HCT116 (cell line): Measurements from ENCODE around the gene GFM2. TPM values are rescaled to one million over a fixed set of nuclear protein-coding genes. Genes with fewer than 3 reads are reported as not detected.

Experiments used
- ATAC-seq: fragments of 200-7000 bp; cut with Tn5 transposase; 2 replicates; pipeline ENCODE4 v1.9.1; 2020; ENCODE audit warnings: mild to moderate bottlenecking, moderate library complexity
- BruUV-seq: library from RNA; stranded (reverse); fragments of 400-500 nt; replicated peaks from 2 replicates; lab custom pipeline; 2021; lab: Mats Ljungman, UMichigan
- CTCF ChIA-PET: fragments of 300-600 bp; sonication (Branson Sonifier 250); formaldehyde crosslinking; loops from one replicate; lab custom pipeline; 2021; ENCODE audit warnings: antibody characterized with exemption; lab: Charles Lee
- POLR2A ChIA-PET: fragments of 300-600, 350-600 bp; sonication (Branson Sonifier 250); formaldehyde crosslinking; loops from one replicate; lab custom pipeline; 2021; ENCODE audit warnings: antibody characterized with exemption; lab: Charles Lee
- RAD21 ChIA-PET, 2 experiments: fragments of 300-600 bp; sonication (Branson Sonifier 250); formaldehyde crosslinking; loops; one replicate each; lab custom pipeline; 2023; ENCODE audit warnings: low total read pairs in 2 of 2; ENCODE audit not compliant: uncharacterized antibody in 2 of 2, unreplicated experiment in 2 of 2, low non-redundant PET in 1 of 2; lab: Charles Lee
- DNase-seq: peaks from one replicate; pipeline ENCODE4 v3.0.0-alpha.2; 2010; ENCODE audit warnings: low read depth, low spot score
- H2AFZ ChIP-seq: fragments of 200-600 bp; shearing (Covaris generic), sonication (generic); 2 replicates; pipeline ENCODE4 v1.6.1; 2017; ENCODE audit warnings: low read depth, mixed run types, mixed read lengths, antibody characterized with exemption, low read length; ENCODE audit not compliant: poor library complexity, severe bottlenecking
- H3K27ac ChIP-seq: 2 replicates; pipeline ENCODE4 v1.5.1; 2012; ENCODE audit warnings: low read depth, low read length
- H3K27me3 ChIP-seq: fragments of 200-600 bp; sonication (generic); 2 replicates; pipeline ENCODE4 v1.6.1; 2016; ENCODE audit warnings: mixed run types, low read length, mixed read lengths; ENCODE audit not compliant: insufficient read depth
- H3K36me3 ChIP-seq, 2 experiments: fragments of 200-500 bp in 1 of 2; fragments of 200-600 bp in 1 of 2; sonication (Bioruptor generic) in 1 of 2; sonication (generic) in 1 of 2; 2 replicates each; pipeline versions ENCODE4 v1.5.1 to v1.6.1; 2014 to 2016; ENCODE audit warnings: low read length in 2 of 2, inconsistent platforms in 1 of 2, mixed read lengths in 1 of 2, mixed run types in 1 of 2; ENCODE audit not compliant: insufficient read depth in 2 of 2, control insufficient read depth in 1 of 2
- H3K4me1 ChIP-seq, 2 experiments: fragments of 200-600 bp in 1 of 2; sonication (generic) in 1 of 2; 2 replicates each; pipeline versions ENCODE4 v1.5.1 to v1.6.1; 2012 to 2017; ENCODE audit warnings: low read length in 2 of 2, inconsistent platforms in 1 of 2, mild to moderate bottlenecking in 1 of 2, mixed read lengths in 1 of 2, mixed run types in 1 of 2, moderate library complexity in 1 of 2; ENCODE audit not compliant: insufficient read depth in 2 of 2, control insufficient read depth in 1 of 2
- H3K4me2 ChIP-seq: fragments of 200-600 bp; sonication (generic); 2 replicates; pipeline ENCODE4 v1.6.1; 2017; ENCODE audit warnings: mixed run types, low read length, mixed read lengths
- H3K4me3 ChIP-seq, 2 experiments: fragments of 200-600 bp in 1 of 2; sonication (generic) in 1 of 2; replicated peaks in 1 of 2; 2 replicates each; pipeline ENCODE4 v1.5.1; 2011 to 2016; ENCODE audit warnings: low read length in 2 of 2, control low read depth in 1 of 2, low read depth in 1 of 2, mild to moderate bottlenecking in 1 of 2, mixed read lengths in 1 of 2, mixed run types in 1 of 2
- H3K79me2 ChIP-seq: fragments of 200-600 bp; sonication (generic); 2 replicates; pipeline ENCODE4 v1.6.1; 2017; ENCODE audit warnings: mild to moderate bottlenecking, mixed run types, low read length, moderate library complexity, mixed read lengths; ENCODE audit not compliant: insufficient read depth
- H3K9ac ChIP-seq: fragments of 200-600 bp; sonication (generic); 2 replicates; pipeline ENCODE4 v1.6.1; 2016; ENCODE audit warnings: low read length, mixed read lengths
- H3K9me2 ChIP-seq: fragments of 200-600 bp; sonication (generic), shearing (Covaris generic); 2 replicates; pipeline ENCODE4 v1.6.1; 2017; ENCODE audit warnings: mixed run types, mild to moderate bottlenecking, moderate library complexity; ENCODE audit not compliant: insufficient read depth
- H3K9me3 ChIP-seq, 2 experiments: fragments of 200-500 bp in 1 of 2; fragments of 200-600 bp in 1 of 2; sonication (Bioruptor generic) in 1 of 2; sonication (generic) in 1 of 2; 2 replicates each; pipeline ENCODE4 v1.6.1; 2014 to 2017; ENCODE audit warnings: low read length in 2 of 2, mixed read lengths in 2 of 2, inconsistent platforms in 1 of 2, low read depth in 1 of 2, mild to moderate bottlenecking in 1 of 2, mixed run types in 1 of 2, moderate library complexity in 1 of 2; ENCODE audit not compliant: control insufficient read depth in 1 of 2, insufficient read depth in 1 of 2
- H4K20me1 ChIP-seq: fragments of 200-600 bp; sonication (generic), shearing (Covaris generic); 2 replicates; pipeline ENCODE4 v1.6.1; 2017; ENCODE audit warnings: mixed run types, mild to moderate bottlenecking, moderate library complexity; ENCODE audit not compliant: insufficient read depth
- CBX3 ChIP-seq: IDR thresholded peaks from 2 replicates; pipeline ENCODE4 v1.6.1; 2012; ENCODE audit warnings: low read depth
- REST ChIP-seq: IDR thresholded peaks from 2 replicates; pipeline ENCODE4 v1.6.1; 2012; ENCODE audit warnings: low read depth
- SP1 ChIP-seq: IDR thresholded peaks from 2 replicates; pipeline ENCODE4 v1.6.1; 2012; ENCODE audit warnings: low read depth
- TCF7L2 ChIP-seq: IDR thresholded peaks from 2 replicates; pipeline ENCODE4 v1.7.0; 2011; ENCODE audit warnings: borderline replicate concordance, inconsistent platforms; ENCODE audit not compliant: insufficient read depth, insufficient read length; ENCODE audit errors: extremely low read depth
- intact Hi-C: fragments of 100-400 bp; cut with micrococcal nuclease; formaldehyde crosslinking; loops from 2 replicates; pipeline ENCODE4 v1.10.0; 2022
- total RNA-seq: library from RNA; stranded (reverse); gene quantifications from one replicate; pipeline ENCODE4 v1.2.1, GENCODE V29; 2021; ENCODE audit not compliant: unreplicated experiment

GFM2 gene
- total RNA-seq, 1 experiment from 2014 or later, result 25.0 TPM

GRCh38 chr5:74763504-74763903, 3.4 kb downstream of the GFM2 start:
- BruUV-seq, result no TSS peak
- no peak for DNase-seq

More at GRCh38 chr5:74763504-74763903, 3.4 kb downstream of the GFM2 start:
- H3K4me2 ChIP-seq, result no peak overlapping the region; the same call in 1 of the 2 replicates
- no peaks in the 10 kb centered on the region for H3K27me3 ChIP-seq
- no peaks in the 10 kb centered on the region for H3K9me2 ChIP-seq
- no peak for ATAC-seq
- TF ChIP-seq CBX3, result no peak
- TF ChIP-seq SP1, result no peak
- no peak for TF ChIP-seq TCF7L2
- TF ChIP-seq REST, result no peak
- intact Hi-C loops, result no loop called here
- peaks cover 24 to 49% of the 10 kb centered on the region in 2 experiments; a peak in 3 of 4 replicates for H3K4me1 ChIP-seq
- ChIA-PET POLR2A (no interaction called here), RAD21 (no interaction called here), CTCF (interaction anchor here (1.0 kb wide), 1 partner anchor 172 kb away, joined by 3 read pairs; no protein-coding TSS in a partner anchor)
- no peak overlapping the region for H3K27ac ChIP-seq
- H3K9me3 ChIP-seq, result no peaks in the 10 kb centered on the region
- peaks cover 83% of the 10 kb centered on the region for H3K79me2 ChIP-seq
- no peak overlapping the region for H2AFZ ChIP-seq
- H4K20me1 ChIP-seq, result no peaks in the 10 kb centered on the region
- H3K36me3 ChIP-seq, result peaks cover 2 to 12% of the 10 kb centered on the region in 2 experiments; a peak in 2 of 4 replicates
- H3K9ac ChIP-seq, result no peak overlapping the region
- H3K4me3 ChIP-seq, result no peak overlapping the region
